SK-N-MC (cell line): ENCODE measurements around the gene SLC20A1.

Experiments
- EZH2 ChIP-seq: fragments of 200-600 bp; sonication (generic); IDR thresholded peaks from one replicate; pipeline ENCODE4 v1.6.1; 2017; ENCODE audit warnings: antibody characterized with exemption
- FOXP2 ChIP-seq: optimal IDR thresholded peaks from 2 replicates; pipeline ENCODE3; 2011; ENCODE audit warnings: mild to moderate bottlenecking, moderate library complexity; ENCODE audit not compliant: insufficient read depth; ENCODE audit errors: extremely low read length, control extremely low read depth
- POLR2AphosphoS5 ChIP-seq: IDR thresholded peaks from 2 replicates; pipeline ENCODE4 v1.6.1; 2012; ENCODE audit warnings: mild to moderate bottlenecking, low read depth, low read length, borderline replicate concordance

- TF ChIP-seq EZH2 (no peak), FOXP2 (no peak), POLR2AphosphoS5 (no peak)
Observed at GRCh38 chr2:112683550-112684414, 38.0 kb downstream of the SLC20A1 start.
